DMS153 treated with DMSO at 0.1 percent for 48 hours (cell line): ENCODE results near the gene WDR27.
"Not testable (repeated sequence)": the region's sequence is repeated elsewhere in the genome, so short reads cannot be mapped to it uniquely, and the experiment has no call there.

Experiments
- DNase-seq: peaks from one replicate; lab custom pipeline; 2025; ENCODE audit not compliant: unreplicated experiment; lab: John Stamatoyannopoulos, UW

WDR27 gene

GRCh38 chr6:169533301-169534038 lies 168.4 kb downstream of the WDR27 start:
- no peak for DNase-seq

- DNase-seq: no peak
Measured at GRCh38 chr6:169530752-169531123, 171.1 kb downstream of the WDR27 start.

GRCh38 chr6:169529931-169530751 lies 171.7 kb downstream of the WDR27 start:
- DNase-seq: no peak

- no peak for DNase-seq
Measured at GRCh38 chr6:169528755-169529154, 173.1 kb downstream of the WDR27 start.

GRCh38 chr6:169527306-169527705 lies 174.5 kb downstream of the WDR27 start:
- DNase-seq: no peak

GRCh38 chr6:169521825-169522224 lies 180.0 kb downstream of the WDR27 start:
- DNase-seq: no peak

- no peak for DNase-seq
Measured at GRCh38 chr6:169520104-169520503, 181.7 kb downstream of the WDR27 start.

- no peak for DNase-seq
Measured at GRCh38 chr6:169518451-169518850, 183.4 kb downstream of the WDR27 start.

GRCh38 chr6:169513478-169514193 lies 188.2 kb downstream of the WDR27 start:
- no peak for DNase-seq

GRCh38 chr6:169511785-169512184 lies 190.0 kb downstream of the WDR27 start:
- not testable (repeated sequence) for DNase-seq

GRCh38 chr6:169510871-169511270 lies 191.0 kb downstream of the WDR27 start:
- no peak for DNase-seq

- no peak for DNase-seq
Measured at GRCh38 chr6:169508452-169508851, 193.4 kb downstream of the WDR27 start.

GRCh38 chr6:169503422-169504152 lies 198.2 kb downstream of the WDR27 start:
- DNase-seq: no peak

GRCh38 chr6:169502445-169502844 lies 199.4 kb downstream of the WDR27 start:
- DNase-seq: no peak

GRCh38 chr6:169501777-169502313 lies 200.0 kb downstream of the WDR27 start:
- DNase-seq: no peak

- DNase-seq: no peak
Measured at GRCh38 chr6:169501128-169501527, 200.7 kb downstream of the WDR27 start.

GRCh38 chr6:169500688-169501087 lies 201.1 kb downstream of the WDR27 start:
- no peak for DNase-seq

- no peak for DNase-seq
Measured at GRCh38 chr6:169499848-169500247, 202.0 kb downstream of the WDR27 start.

- DNase-seq: no peak
Measured at GRCh38 chr6:169498916-169499513, 202.8 kb downstream of the WDR27 start.

- DNase-seq: no peak
Measured at GRCh38 chr6:169495601-169496000, 206.2 kb downstream of the WDR27 start.
